Measurements from ENCODE around the gene MED16. TPM values are rescaled to one million over a fixed set of nuclear protein-coding genes. Genes with fewer than 3 reads are reported as not detected.

The MED16 gene
- total RNA-seq, 3 donors from 2014 or later, result 14.9 to 33.1 (median 32.8) TPM

GRCh38 chr19:848386-848921 lies 44.5 kb downstream of the MED16 start:
- DNase-seq (ENCODE audit: low spot score in 2 of 2), result no peak
- intact Hi-C loops (cut with DNase I; ENCODE audit: low total_unique reads), result no loop called here
- H3K27ac ChIP-seq, result no peak overlapping the region
- TF ChIP-seq CTCF (IDR thresholded peaks at IDR 0.05) (no peak), POLR2A (IDR thresholded peaks at IDR 0.05) (no peak), POLR2AphosphoS5 (IDR thresholded peaks at IDR 0.05) (no peak)
- H3K36me3 ChIP-seq, result no peaks in the 10 kb centered on the region
- no peak overlapping the region for H3K4me3 ChIP-seq
- H3K9me3 ChIP-seq, result no peaks in the 10 kb centered on the region
- H3K4me1 ChIP-seq, result peaks cover 5 to 6% of the 10 kb centered on the region in 2 donors
- peaks cover 11 to 31% of the 10 kb centered on the region in 2 donors for H3K27me3 ChIP-seq

GRCh38 chr19:845707-846521 lies 47.1 kb downstream of the MED16 start:
- Histone ChIP-seq H3K36me3 (no peaks in the 10 kb centered on the region), H3K9me3 (no peaks in the 10 kb centered on the region), H3K27ac (no peak overlapping the region), H3K27me3 (peaks cover 4 to 18% of the 10 kb centered on the region in 2 donors), H3K4me1 (peaks cover 6 to 8% of the 10 kb centered on the region in 2 donors), H3K4me3 (no peak overlapping the region)
- intact Hi-C loops (cut with DNase I; ENCODE audit: low total_unique reads), result no loop called here
- TF ChIP-seq POLR2A (IDR thresholded peaks at IDR 0.05), result no peak
- TF ChIP-seq POLR2AphosphoS5 (IDR thresholded peaks at IDR 0.05), result no peak
- no peak for TF ChIP-seq CTCF (IDR thresholded peaks at IDR 0.05)
- no peak for DNase-seq (ENCODE audit: low spot score in 2 of 2)

DNA sequence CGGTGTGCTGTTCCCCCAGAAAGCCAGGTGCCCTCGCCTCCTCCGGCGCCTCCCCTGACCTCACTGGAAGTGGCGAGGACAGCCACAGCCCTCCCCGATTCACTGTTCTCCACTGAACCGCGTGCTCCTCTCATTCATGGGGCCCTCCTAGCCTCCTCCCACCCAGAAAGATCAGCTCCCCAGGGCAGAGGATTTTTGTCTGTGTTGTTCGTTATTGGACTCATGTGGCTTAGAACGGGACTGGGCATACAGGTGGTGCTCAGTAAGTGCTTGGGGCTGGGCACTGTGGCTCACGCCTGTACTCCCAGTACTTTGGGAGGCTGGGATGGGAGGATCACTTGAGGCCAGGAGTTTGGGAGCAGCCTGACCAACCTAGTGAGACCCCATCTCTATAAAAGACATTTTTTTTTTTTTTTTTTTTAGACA lies 48.4 kb downstream of the MED16 start:
- intact Hi-C loops (cut with DNase I; ENCODE audit: low total_unique reads), result no loop called here
- Histone ChIP-seq H3K27me3 (peaks cover 4 to 20% of the 10 kb centered on the region in 2 donors), H3K4me1 (peaks cover 6 to 8% of the 10 kb centered on the region in 2 donors), H3K4me3 (no peak overlapping the region), H3K27ac (no peak overlapping the region), H3K9me3 (no peaks in the 10 kb centered on the region), H3K36me3 (no peaks in the 10 kb centered on the region)
- no peak for TF ChIP-seq POLR2AphosphoS5 (IDR thresholded peaks at IDR 0.05)
- TF ChIP-seq CTCF (IDR thresholded peaks at IDR 0.05), result no peak
- TF ChIP-seq POLR2A (IDR thresholded peaks at IDR 0.05), result no peak
- DNase-seq (ENCODE audit: low spot score in 2 of 2), result no peak

- H3K4me3 ChIP-seq, result peak overlapping the region; percentile 16 to 64 (median 43)
- H3K9me3 ChIP-seq, result no peaks in the 10 kb centered on the region
- DNase-seq (ENCODE audit: low spot score in 2 of 2), result no peak
- H3K27me3 ChIP-seq, result peaks cover 4 to 23% of the 10 kb centered on the region in 2 donors
- peaks cover 6 to 8% of the 10 kb centered on the region in 2 donors for H3K4me1 ChIP-seq
- TF ChIP-seq CTCF (IDR thresholded peaks at IDR 0.05) (no peak), POLR2A (IDR thresholded peaks at IDR 0.05) (no peak), POLR2AphosphoS5 (IDR thresholded peaks at IDR 0.05) (no peak)
- H3K36me3 ChIP-seq, result no peaks in the 10 kb centered on the region
- H3K27ac ChIP-seq, result no peak overlapping the region
- intact Hi-C loops (cut with DNase I; ENCODE audit: low total_unique reads), result no loop called here
These were observed 49.0 kb downstream of the MED16 start for GRCh38 chr19:843836-844545.
